GM23338 (cell line): ENCODE measurements around the gene TRIP10.

Source experiments
- EZH2 ChIP-seq: fragments of 200-600 bp; sonication (generic); IDR thresholded peaks from one replicate; pipeline ENCODE4 v1.8.0; 2017; ENCODE audit warnings: antibody characterized with exemption, mild to moderate bottlenecking, low read depth; ENCODE audit not compliant: unreplicated experiment
- EZH2phosphoT487 ChIP-seq: fragments of 200-600 bp; sonication (generic); IDR thresholded peaks from one replicate; pipeline ENCODE4 v1.8.1; 2018; ENCODE audit warnings: antibody characterized with exemption; ENCODE audit not compliant: unreplicated experiment
- JUNB ChIP-seq: IDR thresholded peaks from one replicate; pipeline ENCODE4 v1.6.1; 2016; ENCODE audit warnings: antibody characterized with exemption; ENCODE audit not compliant: unreplicated experiment
- NANOG ChIP-seq: IDR thresholded peaks from 2 replicates; pipeline ENCODE4 v1.6.1; 2016; ENCODE audit warnings: antibody characterized with exemption, borderline replicate concordance
- POLR2AphosphoS5 ChIP-seq: IDR thresholded peaks from 2 replicates; pipeline ENCODE4 v1.6.1; 2016; ENCODE audit warnings: antibody characterized with exemption, low read depth
- ZNF114 ChIP-seq: fragments of 250-450 bp; sonication (Bioruptor Pico); IDR thresholded peaks from 2 replicates; pipeline ENCODE4 v1.5.0; 2020; ENCODE audit warnings: mild to moderate bottlenecking, moderate library complexity
- ZNF331 ChIP-seq: fragments of 250-450 bp; sonication (Bioruptor Pico); IDR thresholded peaks from 2 replicates; pipeline ENCODE4 v1.5.0; 2020; ENCODE audit warnings: low read depth, mild to moderate bottlenecking, moderate library complexity
- TF ChIP-seq, protein P1 (sequence below), 2 experiments: fragments of 200-600 bp in 1 of 2; sonication (generic) in 1 of 2; conservative IDR thresholded peaks; 2 replicates each; pipeline versions ENCODE4 v1.5.1 to v1.6.1; 2016 to 2017; ENCODE audit warnings: antibody characterized with exemption in 2 of 2, low read depth in 2 of 2, mild to moderate bottlenecking in 2 of 2, moderate library complexity in 1 of 2
- TF ChIP-seq, protein P2 (sequence below): IDR thresholded peaks from 2 replicates; pipeline ENCODE4 v1.6.1; 2016; ENCODE audit warnings: antibody characterized with exemption
- TF ChIP-seq, protein P3 (sequence below): IDR thresholded peaks from one replicate; pipeline ENCODE4 v1.6.1; 2018; ENCODE audit warnings: antibody characterized with exemption; ENCODE audit not compliant: unreplicated experiment

DNA sequence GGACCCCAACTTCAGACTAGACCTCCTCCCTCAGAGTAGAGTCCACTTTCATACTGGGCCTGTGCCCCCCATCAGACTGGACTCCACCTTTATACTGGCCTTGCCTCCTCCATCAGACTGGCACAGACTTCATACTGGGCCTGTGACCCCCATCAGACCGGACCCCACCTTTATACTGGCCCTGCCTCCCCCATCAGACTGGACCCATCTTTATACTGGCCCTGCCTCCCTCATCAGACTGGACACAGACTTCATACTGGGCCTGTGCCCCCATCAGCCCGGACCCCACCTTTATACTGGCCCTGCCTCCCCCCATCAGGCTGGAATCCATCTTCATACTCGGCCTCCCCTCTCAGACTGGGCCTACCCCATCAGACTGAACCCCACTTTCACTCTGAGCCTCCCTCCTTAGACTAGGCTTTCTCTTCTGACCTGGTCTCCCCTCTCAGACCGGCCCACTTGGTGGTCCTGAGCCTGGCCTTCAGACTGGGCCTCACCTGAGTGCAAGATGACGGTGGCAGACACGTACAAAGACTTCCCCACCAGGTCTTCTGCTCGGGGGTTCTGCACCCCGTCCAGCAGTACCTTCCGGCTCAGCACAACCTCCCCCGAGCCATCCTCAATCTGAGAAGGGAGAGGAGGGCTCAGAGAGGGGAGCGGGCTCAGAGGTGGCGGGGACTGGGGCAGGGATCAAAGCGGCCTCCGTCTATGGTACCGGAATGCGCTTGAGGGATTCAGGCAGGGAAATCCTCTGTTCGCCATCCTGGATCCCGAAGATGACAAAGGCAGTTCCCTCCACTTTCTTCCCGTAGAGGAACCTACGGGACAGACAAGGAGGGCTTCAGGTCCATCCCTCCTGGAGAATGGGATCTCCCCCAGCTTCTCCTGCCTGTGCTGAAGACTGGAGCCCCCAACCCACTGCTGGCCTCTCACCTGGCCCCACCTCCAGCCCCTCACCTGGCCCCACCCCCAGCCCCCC lies 26.5 kb upstream of the TRIP10 start:
- TF ChIP-seq, protein P1, sequence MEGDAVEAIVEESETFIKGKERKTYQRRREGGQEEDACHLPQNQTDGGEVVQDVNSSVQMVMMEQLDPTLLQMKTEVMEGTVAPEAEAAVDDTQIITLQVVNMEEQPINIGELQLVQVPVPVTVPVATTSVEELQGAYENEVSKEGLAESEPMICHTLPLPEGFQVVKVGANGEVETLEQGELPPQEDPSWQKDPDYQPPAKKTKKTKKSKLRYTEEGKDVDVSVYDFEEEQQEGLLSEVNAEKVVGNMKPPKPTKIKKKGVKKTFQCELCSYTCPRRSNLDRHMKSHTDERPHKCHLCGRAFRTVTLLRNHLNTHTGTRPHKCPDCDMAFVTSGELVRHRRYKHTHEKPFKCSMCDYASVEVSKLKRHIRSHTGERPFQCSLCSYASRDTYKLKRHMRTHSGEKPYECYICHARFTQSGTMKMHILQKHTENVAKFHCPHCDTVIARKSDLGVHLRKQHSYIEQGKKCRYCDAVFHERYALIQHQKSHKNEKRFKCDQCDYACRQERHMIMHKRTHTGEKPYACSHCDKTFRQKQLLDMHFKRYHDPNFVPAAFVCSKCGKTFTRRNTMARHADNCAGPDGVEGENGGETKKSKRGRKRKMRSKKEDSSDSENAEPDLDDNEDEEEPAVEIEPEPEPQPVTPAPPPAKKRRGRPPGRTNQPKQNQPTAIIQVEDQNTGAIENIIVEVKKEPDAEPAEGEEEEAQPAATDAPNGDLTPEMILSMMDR (conservative IDR thresholded peaks at IDR 0.05; ENCODE audit: low read depth in 2 of 2) = no peak
- TF ChIP-seq EZH2 (no peak), ZNF114 (CRISPR knock-in tag) (no peak), POLR2AphosphoS5 (no peak), NANOG (no peak), JUNB (no peak), EZH2phosphoT487 (no peak), ZNF331 (CRISPR knock-in tag) (no peak)
- TF ChIP-seq, protein P2, sequence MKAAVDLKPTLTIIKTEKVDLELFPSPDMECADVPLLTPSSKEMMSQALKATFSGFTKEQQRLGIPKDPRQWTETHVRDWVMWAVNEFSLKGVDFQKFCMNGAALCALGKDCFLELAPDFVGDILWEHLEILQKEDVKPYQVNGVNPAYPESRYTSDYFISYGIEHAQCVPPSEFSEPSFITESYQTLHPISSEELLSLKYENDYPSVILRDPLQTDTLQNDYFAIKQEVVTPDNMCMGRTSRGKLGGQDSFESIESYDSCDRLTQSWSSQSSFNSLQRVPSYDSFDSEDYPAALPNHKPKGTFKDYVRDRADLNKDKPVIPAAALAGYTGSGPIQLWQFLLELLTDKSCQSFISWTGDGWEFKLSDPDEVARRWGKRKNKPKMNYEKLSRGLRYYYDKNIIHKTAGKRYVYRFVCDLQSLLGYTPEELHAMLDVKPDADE = no peak
- TF ChIP-seq, protein P3, sequence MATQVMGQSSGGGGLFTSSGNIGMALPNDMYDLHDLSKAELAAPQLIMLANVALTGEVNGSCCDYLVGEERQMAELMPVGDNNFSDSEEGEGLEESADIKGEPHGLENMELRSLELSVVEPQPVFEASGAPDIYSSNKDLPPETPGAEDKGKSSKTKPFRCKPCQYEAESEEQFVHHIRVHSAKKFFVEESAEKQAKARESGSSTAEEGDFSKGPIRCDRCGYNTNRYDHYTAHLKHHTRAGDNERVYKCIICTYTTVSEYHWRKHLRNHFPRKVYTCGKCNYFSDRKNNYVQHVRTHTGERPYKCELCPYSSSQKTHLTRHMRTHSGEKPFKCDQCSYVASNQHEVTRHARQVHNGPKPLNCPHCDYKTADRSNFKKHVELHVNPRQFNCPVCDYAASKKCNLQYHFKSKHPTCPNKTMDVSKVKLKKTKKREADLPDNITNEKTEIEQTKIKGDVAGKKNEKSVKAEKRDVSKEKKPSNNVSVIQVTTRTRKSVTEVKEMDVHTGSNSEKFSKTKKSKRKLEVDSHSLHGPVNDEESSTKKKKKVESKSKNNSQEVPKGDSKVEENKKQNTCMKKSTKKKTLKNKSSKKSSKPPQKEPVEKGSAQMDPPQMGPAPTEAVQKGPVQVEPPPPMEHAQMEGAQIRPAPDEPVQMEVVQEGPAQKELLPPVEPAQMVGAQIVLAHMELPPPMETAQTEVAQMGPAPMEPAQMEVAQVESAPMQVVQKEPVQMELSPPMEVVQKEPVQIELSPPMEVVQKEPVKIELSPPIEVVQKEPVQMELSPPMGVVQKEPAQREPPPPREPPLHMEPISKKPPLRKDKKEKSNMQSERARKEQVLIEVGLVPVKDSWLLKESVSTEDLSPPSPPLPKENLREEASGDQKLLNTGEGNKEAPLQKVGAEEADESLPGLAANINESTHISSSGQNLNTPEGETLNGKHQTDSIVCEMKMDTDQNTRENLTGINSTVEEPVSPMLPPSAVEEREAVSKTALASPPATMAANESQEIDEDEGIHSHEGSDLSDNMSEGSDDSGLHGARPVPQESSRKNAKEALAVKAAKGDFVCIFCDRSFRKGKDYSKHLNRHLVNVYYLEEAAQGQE = no peak
